Measurements from ENCODE around the gene MED8. TPM values are rescaled to one million over a fixed set of nuclear protein-coding genes. Genes with fewer than 3 reads are reported as not detected.

Gene MED8
- total and polyA plus RNA-seq, 2 donors (not counting 1 experiment from before 2014, with no cell fraction given) = 49.7 to 69.2 TPM

DNA sequence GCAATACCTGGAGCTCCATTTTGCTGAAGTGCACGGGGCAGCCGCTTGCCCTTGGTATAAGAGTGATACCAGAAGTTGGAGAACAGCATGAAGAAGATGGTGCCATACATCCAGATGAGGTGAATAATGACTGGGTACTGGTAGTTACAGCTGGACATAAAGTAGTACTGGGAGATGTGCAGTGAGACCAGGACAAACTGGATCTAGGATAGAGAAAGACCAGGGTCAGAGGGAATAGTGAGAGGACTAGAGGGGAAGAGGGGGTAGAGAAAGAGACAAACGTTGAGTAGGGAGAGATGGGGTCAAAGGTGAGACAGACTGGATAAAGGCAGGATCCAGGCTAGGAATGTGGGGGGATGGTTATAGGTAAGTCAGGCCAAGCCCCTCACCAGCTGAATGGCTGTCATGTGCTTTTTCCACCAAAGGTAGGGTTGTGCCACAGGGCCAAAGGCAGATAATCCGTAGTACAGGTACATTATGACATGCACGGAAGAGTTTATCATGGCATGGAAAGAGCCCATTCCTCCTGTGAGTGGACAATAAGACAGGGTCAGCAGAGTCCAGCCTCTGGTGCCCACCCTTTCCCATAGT lies 25.6 kb downstream of the MED8 start:
- H3K27ac ChIP-seq (ENCODE audit: insufficient read depth, low read length) = no peak overlapping the region
- H3K9me3 ChIP-seq (ENCODE audit: control insufficient read depth, insufficient read depth, low read depth, low read length) = no peaks in the 10 kb centered on the region
- H3K79me2 ChIP-seq (ENCODE audit: control insufficient read depth, insufficient read depth, low read length) = peaks cover 72% of the 10 kb centered on the region
- no peak overlapping the region for H3K9ac ChIP-seq (ENCODE audit: insufficient read depth, low read length)
- H3K4me2 ChIP-seq (ENCODE audit: extremely low read depth, insufficient read depth, low read length) = no peak overlapping the region
- H3K27me3 ChIP-seq (ENCODE audit: control insufficient read depth, insufficient read depth, low read length) = no peaks in the 10 kb centered on the region
- no peak for TF ChIP-seq EZH2 (IDR thresholded peaks at IDR 0.05; ENCODE audit: low read length, missing control alignments)
- TF ChIP-seq, protein P1, sequence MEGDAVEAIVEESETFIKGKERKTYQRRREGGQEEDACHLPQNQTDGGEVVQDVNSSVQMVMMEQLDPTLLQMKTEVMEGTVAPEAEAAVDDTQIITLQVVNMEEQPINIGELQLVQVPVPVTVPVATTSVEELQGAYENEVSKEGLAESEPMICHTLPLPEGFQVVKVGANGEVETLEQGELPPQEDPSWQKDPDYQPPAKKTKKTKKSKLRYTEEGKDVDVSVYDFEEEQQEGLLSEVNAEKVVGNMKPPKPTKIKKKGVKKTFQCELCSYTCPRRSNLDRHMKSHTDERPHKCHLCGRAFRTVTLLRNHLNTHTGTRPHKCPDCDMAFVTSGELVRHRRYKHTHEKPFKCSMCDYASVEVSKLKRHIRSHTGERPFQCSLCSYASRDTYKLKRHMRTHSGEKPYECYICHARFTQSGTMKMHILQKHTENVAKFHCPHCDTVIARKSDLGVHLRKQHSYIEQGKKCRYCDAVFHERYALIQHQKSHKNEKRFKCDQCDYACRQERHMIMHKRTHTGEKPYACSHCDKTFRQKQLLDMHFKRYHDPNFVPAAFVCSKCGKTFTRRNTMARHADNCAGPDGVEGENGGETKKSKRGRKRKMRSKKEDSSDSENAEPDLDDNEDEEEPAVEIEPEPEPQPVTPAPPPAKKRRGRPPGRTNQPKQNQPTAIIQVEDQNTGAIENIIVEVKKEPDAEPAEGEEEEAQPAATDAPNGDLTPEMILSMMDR (conservative IDR thresholded peaks at IDR 0.05 in 1 of 2, IDR thresholded peaks at IDR 0.05 in 1 of 2; ENCODE audit: low read depth in 1 of 2, low read length in 2 of 2) = no peak
- DNase-seq (ENCODE audit: low read depth in 2 of 2) = no peak
- peaks cover 32% of the 10 kb centered on the region for H3K36me3 ChIP-seq (ENCODE audit: control insufficient read depth, insufficient read depth, low read length)
- peaks cover 18% of the 10 kb centered on the region for H3K4me1 ChIP-seq (ENCODE audit: control insufficient read depth, extremely low read depth, insufficient read depth, low read length)
- H4K20me1 ChIP-seq (ENCODE audit: control insufficient read depth, extremely low read depth, insufficient read depth, low read length) = no peaks in the 10 kb centered on the region
- H3K4me3 ChIP-seq (replicated peaks in 1 of 4; ENCODE audit: control extremely low read depth in 1 of 4, insufficient read depth in 1 of 4, low read depth in 3 of 4, low read length in 4 of 4) = no peak overlapping the region
- H2AFZ ChIP-seq (ENCODE audit: low read length) = no peak overlapping the region

DNA sequence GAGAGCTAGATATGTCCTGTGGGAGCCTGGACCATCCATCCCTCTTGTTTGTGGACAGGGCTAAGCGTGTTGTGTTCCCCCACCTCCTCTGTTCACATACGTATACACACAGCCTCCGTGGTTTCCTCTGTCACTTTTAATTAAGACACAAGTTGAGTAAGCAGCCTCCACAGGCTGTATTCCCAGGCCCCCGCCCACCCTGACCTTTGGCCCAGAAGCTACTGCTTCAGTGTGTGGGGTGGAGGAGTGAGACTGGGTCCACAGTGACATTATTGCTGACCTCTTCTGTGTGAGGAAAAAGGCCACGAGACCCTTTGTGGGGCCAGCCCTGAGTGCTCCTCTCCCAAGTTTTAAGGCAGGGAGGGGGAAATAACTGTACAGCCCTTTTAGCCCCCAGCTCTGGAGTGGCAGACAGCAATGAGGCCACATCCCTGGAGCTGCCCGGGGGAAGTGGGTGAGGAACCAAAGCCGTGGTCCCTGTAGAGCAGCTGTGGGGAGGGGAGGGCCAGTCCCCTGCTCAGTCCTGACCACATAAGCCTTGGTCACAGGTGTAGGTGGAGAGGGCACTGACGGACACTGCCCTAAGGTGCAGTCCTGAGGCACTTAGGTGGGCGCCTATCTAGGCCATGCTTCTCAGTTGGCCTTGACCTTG lies 26.2 kb downstream of the MED8 start:
- peaks cover 32% of the 10 kb centered on the region for H3K36me3 ChIP-seq (ENCODE audit: control insufficient read depth, insufficient read depth, low read length)
- no peaks in the 10 kb centered on the region for H4K20me1 ChIP-seq (ENCODE audit: control insufficient read depth, extremely low read depth, insufficient read depth, low read length)
- no peak overlapping the region for H2AFZ ChIP-seq (ENCODE audit: low read length)
- no peak overlapping the region for H3K9ac ChIP-seq (ENCODE audit: insufficient read depth, low read length)
- no peak for TF ChIP-seq EZH2 (IDR thresholded peaks at IDR 0.05; ENCODE audit: low read length, missing control alignments)
- TF ChIP-seq, protein P1 (conservative IDR thresholded peaks at IDR 0.05 in 1 of 2, IDR thresholded peaks at IDR 0.05 in 1 of 2; ENCODE audit: low read depth in 1 of 2, low read length in 2 of 2) = no peak
- no peak overlapping the region for H3K4me3 ChIP-seq (replicated peaks in 1 of 4; ENCODE audit: control extremely low read depth in 1 of 4, insufficient read depth in 1 of 4, low read depth in 3 of 4, low read length in 4 of 4)
- peaks cover 69% of the 10 kb centered on the region for H3K79me2 ChIP-seq (ENCODE audit: control insufficient read depth, insufficient read depth, low read length)
- H3K4me2 ChIP-seq (ENCODE audit: extremely low read depth, insufficient read depth, low read length) = no peak overlapping the region
- no peak overlapping the region for H3K27ac ChIP-seq (ENCODE audit: insufficient read depth, low read length)
- no peaks in the 10 kb centered on the region for H3K27me3 ChIP-seq (ENCODE audit: control insufficient read depth, insufficient read depth, low read length)
- H3K9me3 ChIP-seq (ENCODE audit: control insufficient read depth, insufficient read depth, low read depth, low read length) = no peaks in the 10 kb centered on the region
- DNase-seq (ENCODE audit: low read depth in 2 of 2) = no peak
- H3K4me1 ChIP-seq (ENCODE audit: control insufficient read depth, extremely low read depth, insufficient read depth, low read length) = peaks cover 15% of the 10 kb centered on the region

DNA sequence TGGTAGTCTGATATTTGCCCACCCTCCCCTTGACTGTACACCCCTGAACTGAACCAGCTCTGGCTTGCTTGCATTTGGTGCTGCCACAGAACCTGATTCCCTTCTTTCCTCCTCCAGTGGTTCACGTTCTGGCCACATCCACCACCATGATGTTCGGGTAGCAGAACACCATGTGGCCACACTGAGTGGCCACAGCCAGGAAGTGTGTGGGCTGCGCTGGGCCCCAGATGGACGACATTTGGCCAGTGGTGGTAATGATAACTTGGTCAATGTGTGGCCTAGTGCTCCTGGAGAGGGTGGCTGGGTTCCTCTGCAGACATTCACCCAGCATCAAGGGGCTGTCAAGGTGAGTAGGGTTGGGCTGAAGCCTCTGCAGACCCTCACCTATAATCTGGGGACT lies 29.0 kb downstream of the MED8 start:
- Histone ChIP-seq H3K36me3 (ENCODE audit: control insufficient read depth, insufficient read depth, low read length) (peaks cover 30% of the 10 kb centered on the region), H2AFZ (ENCODE audit: low read length) (no peak overlapping the region), H3K4me1 (ENCODE audit: control insufficient read depth, extremely low read depth, insufficient read depth, low read length) (peaks cover 20% of the 10 kb centered on the region), H3K9me3 (ENCODE audit: control insufficient read depth, insufficient read depth, low read depth, low read length) (no peaks in the 10 kb centered on the region), H3K27me3 (ENCODE audit: control insufficient read depth, insufficient read depth, low read length) (no peaks in the 10 kb centered on the region), H3K79me2 (ENCODE audit: control insufficient read depth, insufficient read depth, low read length) (peaks cover 49% of the 10 kb centered on the region), H3K9ac (ENCODE audit: insufficient read depth, low read length) (no peak overlapping the region), H3K27ac (ENCODE audit: insufficient read depth, low read length) (peak overlapping the region; percentile 37), H3K4me2 (ENCODE audit: extremely low read depth, insufficient read depth, low read length) (peak overlapping the region; percentile 95), H3K4me3 (replicated peaks in 1 of 4; ENCODE audit: control extremely low read depth in 1 of 4, insufficient read depth in 1 of 4, low read depth in 3 of 4, low read length in 4 of 4) (peak overlapping the region in 3 of 4 experiments; percentile 65 to 78 (median 66)), H4K20me1 (ENCODE audit: control insufficient read depth, extremely low read depth, insufficient read depth, low read length) (no peaks in the 10 kb centered on the region)
- no peak for DNase-seq (ENCODE audit: low read depth in 2 of 2)
- TF ChIP-seq, protein P1 (conservative IDR thresholded peaks at IDR 0.05 in 1 of 2, IDR thresholded peaks at IDR 0.05 in 1 of 2; ENCODE audit: low read depth in 1 of 2, low read length in 2 of 2) = no peak
- TF ChIP-seq EZH2 (IDR thresholded peaks at IDR 0.05; ENCODE audit: low read length, missing control alignments) = no peak
